Astrocyte of the hippocampus (primary cell): ENCODE results near the gene C11orf54.

Experiments
- DNase-seq: peaks from one replicate; pipeline ENCODE4 v3.0.0; 2011; ENCODE audit warnings: low read depth, low spot score

Gene C11orf54

GRCh38 chr11:93741094-93741881 lies at the start of gene C11orf54, which contains the start of gene TAF1D:
C11orf54 (plus strand) TSS chr11:93741672; CDS start chr11:93747394, 5,722 bp downstream.
TAF1D (minus strand) TSS chr11:93741495; CDS start chr11:93739304, 2,191 bp downstream.
- DNase-seq, result peak; percentile 99

- DNase-seq, result no peak
These were observed 47.4 kb upstream of the C11orf54 start for GRCh38 chr11:93694109-93694508.

- DNase-seq, result no peak
These were observed 46.9 kb upstream of the C11orf54 start for GRCh38 chr11:93694557-93694956.

- no peak for DNase-seq
These were observed 43.9 kb upstream of the C11orf54 start for GRCh38 chr11:93697611-93698010.

GRCh38 chr11:93700830-93701229 lies 40.6 kb upstream of the C11orf54 start:
- peak; percentile 34 for DNase-seq

- no peak for DNase-seq
These were observed 37.2 kb upstream of the C11orf54 start for GRCh38 chr11:93704237-93704636.

GRCh38 chr11:93710239-93710638 lies 31.2 kb upstream of the C11orf54 start:
- no peak for DNase-seq

GRCh38 chr11:93712678-93713077 lies 28.8 kb upstream of the C11orf54 start:
- DNase-seq, result no peak

GRCh38 chr11:93715797-93716396 lies 25.6 kb upstream of the C11orf54 start:
- no peak for DNase-seq

- DNase-seq, result peak; percentile 80
These were observed 24.0 kb upstream of the C11orf54 start for GRCh38 chr11:93717501-93717900.

GRCh38 chr11:93718057-93718563 lies 23.4 kb upstream of the C11orf54 start:
- DNase-seq, result no peak

- no peak for DNase-seq
These were observed 22.2 kb upstream of the C11orf54 start for GRCh38 chr11:93719310-93719709.

- no peak for DNase-seq
These were observed 20.9 kb upstream of the C11orf54 start for GRCh38 chr11:93720522-93720921.

GRCh38 chr11:93724089-93724488 lies 17.4 kb upstream of the C11orf54 start:
- no peak for DNase-seq

- DNase-seq, result no peak
These were observed 13.3 kb upstream of the C11orf54 start for GRCh38 chr11:93727985-93728791.

- DNase-seq, result no peak
These were observed 12.7 kb upstream of the C11orf54 start for GRCh38 chr11:93728792-93729128.

- DNase-seq, result no peak
These were observed 12.3 kb upstream of the C11orf54 start for GRCh38 chr11:93729129-93729616.

- DNase-seq, result no peak
These were observed 11.1 kb upstream of the C11orf54 start for GRCh38 chr11:93730108-93731107.

- DNase-seq, result no peak
These were observed 9.1 kb upstream of the C11orf54 start for GRCh38 chr11:93732237-93732892.

GRCh38 chr11:93733474-93733873 lies 8.0 kb upstream of the C11orf54 start:
- no peak for DNase-seq
